Astrocyte of the cerebellum (primary cell): ENCODE data around the gene MIER3.

Source experiments
- DNase-seq: peaks from one replicate; pipeline ENCODE4 v3.0.0-alpha.2; 2011; ENCODE audit warnings: low read depth
- H3K4me3 ChIP-seq: 2 replicates; pipeline ENCODE4 v1.5.1; 2011; ENCODE audit warnings: mild to moderate bottlenecking, low read depth, low read length, moderate library complexity
- CTCF ChIP-seq: IDR thresholded peaks from 2 replicates; pipeline ENCODE4 v1.5.1; 2012; ENCODE audit warnings: low read length, low read depth, moderate library complexity, mild to moderate bottlenecking; ENCODE audit errors: missing control alignments
- in situ Hi-C: cut with HindIII; loops from 2 replicates; pipeline ENCODE4 v1.10.0; 2017; ENCODE audit warnings: low sequenced_read_pairs

MIER3 gene

GRCh38 chr5:56962286-56962685, 10.4 kb upstream of the MIER3 start:
- no peak for TF ChIP-seq CTCF
- DNase-seq = no peak
- in situ Hi-C loops = no loop called here
- H3K4me3 ChIP-seq = no peak overlapping the region

DNA sequence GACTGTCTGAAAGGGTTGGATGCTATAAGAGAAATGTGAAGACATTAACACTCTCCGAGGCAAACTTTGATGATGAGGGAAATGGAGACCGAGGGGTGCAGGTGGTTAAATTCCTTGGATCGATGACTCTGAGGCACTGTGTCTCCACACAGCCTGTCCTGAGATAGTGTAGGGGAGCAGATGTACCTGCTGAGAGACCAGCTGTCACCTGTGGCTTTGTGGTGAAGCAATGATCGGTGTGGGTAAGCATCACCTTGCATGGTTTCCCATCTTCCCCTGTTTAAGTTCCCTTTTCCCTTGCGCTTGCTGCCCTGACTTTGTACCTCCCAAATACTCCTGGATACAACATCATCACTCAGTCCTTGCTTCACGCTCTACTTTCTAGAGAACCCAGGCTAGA, 9.8 kb upstream of the MIER3 start:
- no peak overlapping the region for H3K4me3 ChIP-seq
- in situ Hi-C loops = no loop called here
- DNase-seq = no peak
- no peak for TF ChIP-seq CTCF

DNA sequence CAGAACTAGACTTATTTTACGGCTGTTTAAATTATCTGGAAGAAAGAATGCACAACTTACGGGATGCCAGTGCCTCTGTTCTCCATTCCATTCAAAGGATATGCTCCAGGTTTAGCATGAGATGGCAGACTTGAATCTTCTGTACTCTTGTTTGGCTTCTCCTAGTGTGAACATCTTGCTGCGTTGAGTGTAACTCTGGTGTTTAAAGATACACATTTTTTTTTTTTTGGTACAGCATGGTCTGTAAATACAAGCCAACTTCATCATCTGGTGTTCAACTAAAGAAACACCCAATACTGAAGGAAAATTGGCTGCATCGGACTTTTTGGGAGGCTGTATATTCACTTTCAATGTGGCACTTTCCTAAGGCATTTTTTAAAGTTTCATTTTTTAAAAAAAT, 7.4 kb upstream of the MIER3 start:
- no peak overlapping the region for H3K4me3 ChIP-seq
- DNase-seq = no peak
- no peak for TF ChIP-seq CTCF
- in situ Hi-C loops = no loop called here

DNA sequence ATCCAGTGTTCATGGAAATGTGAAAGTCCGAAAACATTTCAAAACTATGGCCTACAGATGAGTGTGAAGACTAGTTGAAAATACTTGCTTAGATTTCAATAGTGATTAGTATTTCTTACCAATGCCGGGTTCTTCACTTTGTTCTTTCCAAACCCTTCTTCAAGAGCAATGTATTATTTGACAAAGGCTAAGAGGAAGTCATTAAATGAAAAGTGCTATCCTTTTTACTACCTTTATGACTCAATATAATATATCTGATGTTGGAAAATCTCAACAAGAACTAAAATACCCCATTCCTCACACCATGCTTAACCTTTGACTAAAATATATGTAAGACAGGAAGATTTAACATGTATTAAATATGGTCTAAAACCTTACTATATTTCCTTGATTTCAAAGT, 6.7 kb upstream of the MIER3 start:
- in situ Hi-C loops = no loop called here
- TF ChIP-seq CTCF = no peak
- no peak for DNase-seq
- H3K4me3 ChIP-seq = no peak overlapping the region

DNA sequence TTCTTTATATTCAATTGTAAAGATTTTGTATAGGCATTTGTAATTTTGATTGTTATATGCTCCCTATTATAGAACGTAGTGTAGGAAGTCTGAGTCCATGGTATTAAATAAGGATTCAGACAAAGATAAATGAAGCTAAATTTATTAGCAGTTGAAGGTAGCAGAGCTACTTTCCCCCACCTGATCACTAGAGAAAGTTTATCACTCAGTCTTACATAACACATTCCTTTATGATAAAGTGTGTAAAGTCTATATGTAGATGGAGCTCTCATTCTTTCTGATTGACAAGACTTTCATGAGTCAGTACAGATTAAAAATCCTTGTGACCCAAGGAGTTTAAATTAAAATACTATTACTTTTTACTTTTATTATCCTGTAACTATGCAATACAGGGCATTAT, 2.3 kb upstream of the MIER3 start:
- no peak overlapping the region for H3K4me3 ChIP-seq
- in situ Hi-C loops = no loop called here
- no peak for TF ChIP-seq CTCF
- DNase-seq = no peak

GRCh38 chr5:56951126-56951945, 587 bp downstream of the MIER3 start:
- TF ChIP-seq CTCF = no peak
- H3K4me3 ChIP-seq = peak overlapping the region; percentile 83
- DNase-seq = no peak
- in situ Hi-C loops = no loop called here
